Tibial nerve (tissue), 4 donors: ENCODE measurements around the gene CAVIN1.

Experiments
- EP300 ChIP-seq, 2 donors: sonication (generic); formaldehyde crosslinking; IDR thresholded peaks; one replicate each; pipeline ENCODE4 v1.6.1; 2017; ENCODE audit warnings: antibody characterized with exemption in 2 of 2, mild to moderate bottlenecking in 1 of 2
- POLR2A ChIP-seq, 2 donors: fragments of 450-650 bp; IDR thresholded peaks; one replicate each; pipeline ENCODE4 v1.6.1; 2017; ENCODE audit warnings: antibody characterized with exemption in 2 of 2, mild to moderate bottlenecking in 2 of 2, moderate library complexity in 2 of 2
- TF ChIP-seq, protein P1 (sequence below), 5 experiments: fragments of 200-600 bp in 3 of 5; fragments of 450-650 bp in 2 of 5; sonication (generic) in 3 of 5; IDR thresholded peaks; one replicate each; pipeline ENCODE4 v1.5.1; 2016 to 2019; ENCODE audit warnings: antibody characterized with exemption in 5 of 5, mild to moderate bottlenecking in 3 of 5, moderate library complexity in 2 of 5

DNA sequence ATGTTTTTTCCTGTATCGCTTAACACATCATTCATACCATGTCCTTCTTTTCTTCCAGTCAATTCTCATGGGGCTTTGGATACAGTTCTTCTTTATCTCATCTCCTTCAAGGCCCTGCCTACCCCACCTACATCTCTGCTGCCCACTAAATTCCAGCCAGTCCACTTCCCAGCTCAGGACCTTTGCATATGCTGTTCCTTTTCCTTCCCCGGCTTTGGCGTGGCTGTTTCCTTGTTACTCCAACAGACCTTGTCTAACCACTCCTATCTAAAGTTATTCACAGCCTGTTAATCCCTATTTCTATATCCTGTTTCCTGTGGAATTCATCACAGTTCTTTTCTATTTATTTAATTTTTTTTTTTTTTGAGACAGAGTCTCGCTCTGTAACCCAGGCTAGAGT, 28.2 kb downstream of the CAVIN1 start:
- TF ChIP-seq POLR2A (IDR thresholded peaks at IDR 0.05): no peak
- TF ChIP-seq, protein P1, sequence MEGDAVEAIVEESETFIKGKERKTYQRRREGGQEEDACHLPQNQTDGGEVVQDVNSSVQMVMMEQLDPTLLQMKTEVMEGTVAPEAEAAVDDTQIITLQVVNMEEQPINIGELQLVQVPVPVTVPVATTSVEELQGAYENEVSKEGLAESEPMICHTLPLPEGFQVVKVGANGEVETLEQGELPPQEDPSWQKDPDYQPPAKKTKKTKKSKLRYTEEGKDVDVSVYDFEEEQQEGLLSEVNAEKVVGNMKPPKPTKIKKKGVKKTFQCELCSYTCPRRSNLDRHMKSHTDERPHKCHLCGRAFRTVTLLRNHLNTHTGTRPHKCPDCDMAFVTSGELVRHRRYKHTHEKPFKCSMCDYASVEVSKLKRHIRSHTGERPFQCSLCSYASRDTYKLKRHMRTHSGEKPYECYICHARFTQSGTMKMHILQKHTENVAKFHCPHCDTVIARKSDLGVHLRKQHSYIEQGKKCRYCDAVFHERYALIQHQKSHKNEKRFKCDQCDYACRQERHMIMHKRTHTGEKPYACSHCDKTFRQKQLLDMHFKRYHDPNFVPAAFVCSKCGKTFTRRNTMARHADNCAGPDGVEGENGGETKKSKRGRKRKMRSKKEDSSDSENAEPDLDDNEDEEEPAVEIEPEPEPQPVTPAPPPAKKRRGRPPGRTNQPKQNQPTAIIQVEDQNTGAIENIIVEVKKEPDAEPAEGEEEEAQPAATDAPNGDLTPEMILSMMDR (IDR thresholded peaks at IDR 0.05): no peak
- TF ChIP-seq EP300 (IDR thresholded peaks at IDR 0.05): no peak
